A549 (cell line): ENCODE results near the gene KREMEN1.

Source experiments
- EP300 ChIP-seq, 2 experiments: fragments of >200 bp; sonication (Bioruptor Twin); formaldehyde crosslinking; IDR thresholded peaks; 2 replicates in 1 of 2; 3 replicates in 1 of 2; pipeline ENCODE4 v1.6.1; 2016 to 2017
- RFX5 ChIP-seq: fragments of 450-650 bp; IDR thresholded peaks from 2 replicates; pipeline ENCODE4 v1.7.1; 2014; ENCODE audit warnings: antibody characterized with exemption, mild to moderate bottlenecking, moderate library complexity

DNA sequence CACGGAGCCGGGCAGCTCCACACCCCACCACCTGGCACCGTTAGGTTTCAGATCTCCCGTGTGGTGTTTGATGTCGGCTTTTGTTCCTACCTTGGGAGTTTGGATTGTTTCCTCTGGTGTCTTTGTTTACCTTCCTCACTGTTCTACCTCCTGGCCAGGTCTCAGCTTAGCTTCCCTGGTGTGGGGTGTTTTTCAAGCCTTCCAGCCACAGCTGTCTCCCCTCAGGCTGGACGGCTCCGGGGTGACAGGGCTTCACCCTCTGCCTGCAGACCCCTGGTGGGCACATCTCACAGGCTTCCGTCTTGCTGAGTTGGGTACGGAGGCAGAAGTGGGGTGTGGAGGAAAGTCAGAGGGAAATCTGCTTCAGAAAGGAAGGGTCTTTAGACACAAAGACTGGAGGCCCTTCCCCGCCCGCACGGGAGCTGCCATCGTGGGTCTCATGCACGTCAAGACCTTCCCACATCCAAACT, 73.3 kb downstream of the KREMEN1 start:
- TF ChIP-seq EP300 (IDR thresholded peaks at IDR 0.05) (no peak), RFX5 (no peak)
